Stimulated activated CD4-positive, alpha-beta T cell treated with anti-CD3 and anti-CD28 coated beads, TNF-alpha, amount 100 ng/mL, for 4 hours (primary cell): ENCODE results near the gene POC1A.

Experiments used
- DNase-seq, 3 experiments: peaks; one replicate each; pipeline ENCODE4 v3.0.0-alpha.2; 2020; ENCODE audit warnings: low read depth in 3 of 3

The POC1A gene

GRCh38 chr3:52104684-52105640 is 49.3 kb downstream of the POC1A start:
- DNase-seq: no peak

GRCh38 chr3:52102934-52103333 is 51.3 kb downstream of the POC1A start:
- no peak for DNase-seq

- DNase-seq: no peak
Measured at GRCh38 chr3:52099001-52099401, 55.2 kb downstream of the POC1A start.

- no peak for DNase-seq
Measured at GRCh38 chr3:52097851-52098507, 56.2 kb downstream of the POC1A start.

- DNase-seq: no peak
Measured at GRCh38 chr3:52095990-52096775, 58.0 kb downstream of the POC1A start.

- DNase-seq: no peak
Measured at GRCh38 chr3:52094571-52095485, 59.4 kb downstream of the POC1A start.

- no peak for DNase-seq
Measured at GRCh38 chr3:52093756-52094545, 60.3 kb downstream of the POC1A start.

- DNase-seq: no peak
Measured at GRCh38 chr3:52092891-52093290, 61.3 kb downstream of the POC1A start.

GRCh38 chr3:52092271-52092660 is 62.0 kb downstream of the POC1A start:
- no peak for DNase-seq

GRCh38 chr3:52091586-52092270 is 62.5 kb downstream of the POC1A start:
- no peak for DNase-seq

GRCh38 chr3:52090933-52091468 is 63.2 kb downstream of the POC1A start:
- DNase-seq: no peak

- DNase-seq: no peak
Measured at GRCh38 chr3:52090131-52090932, 63.9 kb downstream of the POC1A start.

- DNase-seq: no peak
Measured at GRCh38 chr3:52089691-52090090, 64.5 kb downstream of the POC1A start.

GRCh38 chr3:52088445-52089367 is 65.5 kb downstream of the POC1A start:
- no peak for DNase-seq

- no peak for DNase-seq
Measured at GRCh38 chr3:52087731-52088130, 66.5 kb downstream of the POC1A start.

- no peak for DNase-seq
Measured at GRCh38 chr3:52086976-52087663, 67.1 kb downstream of the POC1A start.

- no peak for DNase-seq
Measured at GRCh38 chr3:52086461-52086860, 67.8 kb downstream of the POC1A start.
